HG03565 (cell line): ENCODE measurements around the gene MPP1.

Experiments
- ATAC-seq: cut with Tn5 transposase; IDR thresholded peaks from one replicate; pipeline ENCODE4 v1.9.1; 2021; ENCODE audit warnings: mild to moderate bottlenecking, moderate library complexity; ENCODE audit not compliant: unreplicated experiment

Gene MPP1

DNA sequence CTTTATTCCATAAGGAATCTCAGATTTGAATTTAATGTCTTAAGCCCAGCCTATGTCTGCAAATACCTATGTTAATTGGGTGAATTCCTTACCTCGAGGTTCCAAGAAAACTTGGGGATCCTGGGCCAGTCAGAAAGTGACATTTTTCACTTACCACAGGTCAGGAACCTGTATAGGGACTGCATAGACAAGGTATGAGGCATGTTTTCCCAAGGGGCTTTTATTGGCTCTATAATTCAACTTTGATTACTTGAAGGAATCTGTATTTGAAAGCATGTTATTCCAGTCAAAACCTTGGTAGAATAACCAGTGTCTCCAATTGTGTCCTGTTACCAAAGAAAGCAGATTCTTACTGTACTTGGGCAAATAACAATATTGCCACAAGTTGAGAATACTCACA is 8.5 kb upstream of the MPP1 start:
- no peak for ATAC-seq

DNA sequence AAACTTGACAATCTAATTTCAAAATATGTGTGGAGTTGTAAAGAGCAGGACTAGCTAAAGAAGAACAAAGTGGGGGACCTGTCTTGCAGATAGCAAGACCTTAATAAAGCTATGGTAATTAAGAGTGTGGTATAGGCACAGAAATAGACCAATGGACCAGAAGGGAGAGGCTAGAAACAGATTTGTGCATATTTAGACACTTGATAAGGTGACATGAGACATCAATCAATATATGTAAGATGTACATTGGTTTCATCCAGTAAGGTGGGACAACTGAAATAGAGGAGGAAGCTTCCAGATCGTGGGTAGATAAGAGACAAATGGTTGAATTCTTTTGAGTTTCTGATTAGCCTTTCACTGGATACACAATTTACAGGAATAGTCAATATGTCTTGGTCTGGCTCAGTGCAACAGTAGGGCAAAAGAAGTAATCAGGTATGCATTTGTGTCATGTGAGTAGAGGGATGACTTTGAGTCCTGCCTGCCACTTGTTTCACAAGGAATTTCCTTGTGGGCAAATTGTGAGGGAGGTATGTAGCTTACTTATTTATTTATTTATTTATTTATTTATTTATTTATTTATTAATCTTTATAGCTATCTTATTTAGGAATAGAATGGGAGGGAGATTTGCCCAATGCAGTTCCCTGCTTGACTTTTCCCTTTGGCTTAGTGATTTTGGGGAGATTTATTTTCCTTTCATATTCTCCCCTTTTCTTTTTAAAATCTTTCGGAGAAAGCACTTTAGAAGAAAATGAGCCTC is 7.2 kb upstream of the MPP1 start:
- ATAC-seq: no peak

DNA sequence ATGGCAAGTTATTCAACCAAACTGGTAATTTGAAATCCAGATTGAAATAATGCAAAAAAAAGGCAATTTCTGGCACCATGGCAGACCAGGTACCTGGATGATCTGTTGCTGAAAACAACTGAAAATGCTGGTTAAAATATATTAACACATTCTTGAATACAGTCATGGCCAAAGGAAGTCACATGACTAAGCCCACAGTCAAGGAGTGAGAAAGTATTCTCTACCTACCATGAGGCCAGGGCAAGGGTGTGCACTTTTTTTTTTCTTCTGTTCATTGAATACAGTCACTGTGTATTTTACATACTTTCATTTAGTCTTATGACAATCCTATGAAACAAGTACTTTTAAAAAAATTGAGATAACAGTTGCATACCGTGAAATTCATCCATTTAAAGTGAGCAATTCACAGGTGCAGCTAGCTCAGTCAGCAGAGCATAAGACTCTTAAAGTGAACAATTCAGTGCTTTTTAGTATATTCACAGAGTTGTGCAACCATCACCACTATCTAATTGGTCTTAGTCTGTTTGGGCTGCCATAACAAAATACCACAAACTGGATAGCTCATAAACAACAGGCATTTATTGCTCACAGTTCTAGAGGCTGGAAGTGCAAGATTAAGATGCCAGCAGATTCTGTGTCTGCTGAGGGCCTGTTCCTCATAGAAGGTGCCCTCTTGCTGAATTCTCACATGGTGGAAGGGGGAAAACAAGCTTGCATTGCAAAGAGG is 4.8 kb upstream of the MPP1 start:
- no peak for ATAC-seq

DNA sequence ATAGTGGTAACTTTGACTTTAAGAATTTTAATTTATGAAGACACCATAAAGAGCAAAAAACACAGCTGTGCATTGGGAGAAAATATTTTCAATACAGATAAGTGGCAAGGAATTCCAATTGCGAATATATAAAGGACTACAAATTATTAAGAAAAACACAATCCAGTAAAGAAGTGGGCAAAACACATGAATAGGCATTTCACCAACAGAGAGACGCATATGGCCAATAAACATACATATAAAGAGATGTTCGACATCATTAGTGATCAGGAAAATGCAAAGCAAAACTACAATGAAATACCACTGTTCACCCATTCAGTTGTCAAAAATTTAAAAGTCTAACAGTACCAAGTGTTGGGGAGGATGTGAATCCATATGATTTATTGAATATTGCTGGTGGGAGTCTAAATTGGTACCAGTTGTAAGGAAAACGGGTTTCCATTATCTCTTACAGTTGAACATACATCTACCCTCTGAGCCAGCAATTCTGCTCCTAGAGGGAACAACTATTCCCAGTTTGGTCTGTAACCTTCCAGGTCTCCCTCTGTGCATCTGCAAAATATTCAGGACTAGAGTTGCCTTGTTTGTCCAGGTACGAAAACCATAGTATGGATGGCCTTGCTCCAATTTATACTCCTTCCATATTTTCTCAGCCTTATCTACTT is 1.7 kb upstream of the MPP1 start:
- no peak for ATAC-seq

DNA sequence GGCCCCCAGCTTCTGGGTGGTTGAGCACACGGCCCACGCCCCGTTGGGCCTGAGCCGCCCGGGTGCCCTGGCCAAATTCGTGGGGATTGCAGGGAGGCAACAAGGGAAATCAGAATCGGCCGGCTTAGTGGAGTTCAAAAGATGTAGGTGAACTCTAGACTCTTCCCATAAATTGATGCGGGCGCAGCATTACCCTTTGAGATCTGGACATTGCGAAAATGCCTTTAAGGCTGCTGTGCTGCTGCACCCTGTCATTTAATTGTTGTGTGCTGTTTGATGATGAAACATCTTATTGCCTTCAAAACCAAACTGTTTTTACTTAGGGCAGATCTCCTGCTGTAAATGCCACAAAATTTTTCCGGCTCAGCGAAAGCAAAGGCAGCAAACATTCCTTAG is 409 bp upstream of the MPP1 start:
- ATAC-seq: no peak

DNA sequence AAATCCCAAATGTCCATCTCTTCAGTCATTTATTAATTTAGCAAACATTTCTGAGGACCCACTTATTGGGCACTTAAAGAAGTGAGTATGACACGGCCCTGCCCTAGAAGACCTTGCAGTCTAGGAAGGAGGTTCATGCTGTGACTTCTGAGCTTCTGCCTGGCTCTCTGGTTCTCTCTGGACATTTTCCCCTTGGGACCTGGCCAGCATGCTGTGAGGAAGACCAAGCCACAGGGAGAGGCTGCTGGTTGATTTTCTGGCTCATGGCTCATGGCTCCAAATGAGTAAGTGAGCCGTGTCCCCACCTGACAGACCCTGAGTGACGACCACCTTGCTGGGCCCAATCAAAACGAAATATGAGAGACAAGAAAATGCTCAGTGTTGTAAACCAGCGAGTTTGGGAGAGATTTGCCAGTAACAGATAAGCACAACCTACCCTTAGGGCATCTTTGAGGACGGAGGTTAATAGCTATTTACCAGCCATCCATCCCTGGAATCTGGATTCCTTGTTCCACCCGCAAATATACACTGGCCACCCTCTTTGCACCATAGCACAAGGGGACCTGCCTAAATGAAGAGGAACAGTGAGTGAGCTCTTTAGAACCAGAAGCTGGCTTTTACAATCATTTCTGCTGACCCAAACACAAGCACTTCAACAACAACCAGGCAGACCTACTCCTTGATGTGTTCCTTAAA is 876 bp downstream of the MPP1 start:
- ATAC-seq: no peak

DNA sequence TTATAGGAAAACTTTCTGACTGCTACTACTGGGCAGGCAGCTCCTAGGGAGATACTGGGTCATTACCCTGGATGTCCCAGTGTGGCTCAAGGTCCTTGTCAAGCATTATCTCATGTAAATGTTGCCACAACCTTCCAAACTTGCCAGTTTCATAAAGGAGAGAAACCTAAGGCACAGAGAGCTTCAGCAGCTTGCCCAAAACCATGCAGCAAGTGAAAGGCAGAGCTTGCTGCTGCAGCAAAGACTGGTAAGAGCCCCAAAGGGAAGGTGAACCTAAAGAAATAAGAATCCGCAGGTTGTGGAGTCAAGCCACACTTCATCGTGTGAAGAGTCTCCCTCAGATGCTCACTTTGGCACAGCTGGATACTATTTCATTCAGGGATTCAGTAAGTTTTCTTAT is 2.3 kb downstream of the MPP1 start:
- ATAC-seq: no peak

DNA sequence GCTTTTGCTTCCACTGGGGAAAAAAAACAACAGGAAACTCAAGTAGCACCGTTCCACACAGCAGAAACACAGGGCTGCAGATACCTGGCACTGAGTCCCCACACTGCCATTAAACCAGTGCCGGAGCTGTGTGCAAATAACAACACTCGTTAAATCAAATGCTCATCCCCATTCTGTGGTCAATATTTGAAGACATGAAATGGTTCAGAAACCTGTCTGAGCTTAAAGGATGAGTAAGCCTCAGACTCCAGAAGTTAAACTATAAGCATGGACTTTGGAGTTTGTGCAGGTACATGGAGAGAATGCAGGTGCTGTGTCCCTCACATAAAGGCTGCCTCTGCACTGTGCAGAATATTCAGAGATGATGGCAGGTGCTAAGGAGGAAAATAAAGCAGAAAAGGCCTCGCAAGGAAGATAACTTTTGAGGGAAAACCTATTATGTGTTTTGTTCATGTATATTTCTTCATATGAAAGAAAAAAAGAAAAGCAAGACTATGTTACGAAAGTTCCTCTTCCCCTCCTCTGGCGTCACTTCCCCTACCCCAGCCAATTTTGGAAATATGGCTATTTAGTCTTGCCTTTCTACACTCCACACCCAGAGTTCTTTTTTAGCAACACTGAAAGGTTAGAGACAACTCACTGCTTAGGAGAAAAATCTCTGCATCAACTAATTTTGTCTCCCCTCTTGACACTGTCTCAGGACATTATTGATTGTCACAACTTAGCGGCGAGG is 4.6 kb downstream of the MPP1 start:
- no peak for ATAC-seq

DNA sequence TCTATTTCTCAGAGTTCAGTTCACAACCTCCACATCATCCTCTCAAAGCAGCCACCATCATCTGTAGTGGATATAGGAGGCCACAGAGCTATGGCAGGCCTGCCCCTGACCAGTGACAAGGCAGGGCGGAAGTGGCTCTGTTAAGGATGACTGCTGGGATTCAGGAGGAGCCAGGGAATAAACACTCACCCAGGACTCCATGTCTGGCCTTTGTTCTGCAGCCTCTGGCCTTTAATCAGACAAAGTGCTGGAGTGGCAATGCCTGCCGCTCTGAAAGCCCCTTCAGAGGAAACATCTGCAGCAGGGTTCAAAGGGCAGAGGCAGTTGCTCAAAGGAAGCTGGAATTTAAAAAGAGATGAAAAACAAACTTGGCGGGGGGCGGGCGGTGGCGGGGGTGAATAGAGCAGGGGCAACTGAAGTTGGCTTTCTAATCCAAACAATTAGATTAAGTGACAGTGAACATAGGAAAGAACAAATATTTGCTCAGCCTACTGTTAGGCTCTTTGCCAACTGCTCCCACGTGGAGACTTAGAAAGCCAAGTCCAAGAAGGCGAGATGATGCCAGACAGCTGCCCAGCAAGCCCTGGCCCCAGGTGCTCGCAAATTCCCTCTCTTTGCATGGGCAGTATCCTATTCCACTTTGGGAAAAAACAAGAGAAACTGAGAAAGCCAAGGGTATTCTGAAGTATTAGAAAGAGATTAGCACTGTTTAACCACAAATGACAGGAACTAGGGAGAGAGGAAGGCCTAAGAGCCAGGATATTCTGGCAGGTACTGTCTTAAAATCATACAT is 5.5 kb downstream of the MPP1 start:
- no peak for ATAC-seq

DNA sequence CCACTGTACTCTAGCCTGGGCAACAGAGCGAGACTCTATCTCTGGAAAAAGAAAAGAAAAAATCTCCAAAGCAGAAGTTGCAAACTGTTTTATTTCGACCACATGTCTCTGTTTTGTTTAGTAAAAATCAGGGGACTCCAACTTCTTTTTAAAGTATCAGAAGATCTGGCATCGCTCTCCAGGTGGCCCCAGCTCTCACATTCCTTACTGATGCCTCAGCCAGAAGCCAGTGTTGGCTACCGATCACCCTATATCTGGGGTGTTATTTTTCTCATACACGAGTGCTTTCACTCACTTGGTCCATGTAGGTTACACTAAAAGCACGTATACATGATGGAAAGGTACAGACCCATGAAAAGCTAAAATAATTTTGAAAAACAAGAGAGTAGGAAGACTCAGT is 8.3 kb downstream of the MPP1 start:
- no peak for ATAC-seq

DNA sequence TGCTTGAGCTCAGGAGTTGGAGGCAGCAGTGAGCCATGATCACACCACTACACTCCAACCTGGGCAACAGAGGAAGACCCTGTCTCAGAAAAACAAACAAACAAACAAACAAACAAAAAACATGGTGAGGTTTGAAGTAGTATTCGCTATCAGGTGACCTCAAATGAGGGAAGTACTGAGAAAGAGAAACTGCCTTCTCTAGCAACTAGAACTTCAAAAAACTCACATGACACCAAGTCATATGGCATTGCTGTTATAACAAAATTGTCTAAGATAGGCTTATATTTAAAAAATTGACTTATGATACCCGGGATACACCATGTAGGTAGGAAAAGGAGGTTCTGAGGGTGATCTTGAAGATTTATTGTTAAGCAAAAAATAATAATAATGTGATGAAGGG is 10.3 kb downstream of the MPP1 start:
- no peak for ATAC-seq

DNA sequence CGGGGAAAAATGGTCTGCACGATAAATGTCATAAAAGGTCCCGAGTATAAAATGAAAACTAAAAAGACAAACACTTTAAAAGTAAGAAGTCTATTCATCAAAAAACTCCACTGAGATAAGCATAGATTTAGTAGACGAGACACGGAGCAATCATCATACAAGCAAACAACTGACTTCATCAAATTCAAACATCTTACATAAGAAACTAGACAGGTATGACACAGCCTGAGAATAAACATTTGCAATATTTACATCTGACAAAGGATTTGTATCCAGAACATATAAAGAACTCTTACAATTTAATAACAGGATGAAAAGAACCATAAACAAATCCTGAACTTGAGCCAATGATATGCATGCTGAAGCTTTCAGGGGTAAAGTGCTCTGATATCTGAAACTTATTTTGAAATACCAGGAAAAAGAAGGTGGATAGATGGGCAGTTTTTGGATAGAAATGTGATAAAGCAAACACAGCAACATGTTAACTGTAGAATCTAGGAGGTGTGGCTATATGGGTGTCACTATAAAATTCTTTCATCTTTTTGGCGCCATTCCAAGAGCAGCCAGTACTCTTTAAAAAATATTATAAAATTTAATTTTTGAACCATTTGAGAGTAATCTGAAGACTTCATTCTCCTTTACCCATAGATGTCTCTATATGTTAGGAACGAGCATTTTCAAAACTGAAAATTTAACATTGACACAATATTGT is 12.0 kb downstream of the MPP1 start:
- ATAC-seq: no peak

DNA sequence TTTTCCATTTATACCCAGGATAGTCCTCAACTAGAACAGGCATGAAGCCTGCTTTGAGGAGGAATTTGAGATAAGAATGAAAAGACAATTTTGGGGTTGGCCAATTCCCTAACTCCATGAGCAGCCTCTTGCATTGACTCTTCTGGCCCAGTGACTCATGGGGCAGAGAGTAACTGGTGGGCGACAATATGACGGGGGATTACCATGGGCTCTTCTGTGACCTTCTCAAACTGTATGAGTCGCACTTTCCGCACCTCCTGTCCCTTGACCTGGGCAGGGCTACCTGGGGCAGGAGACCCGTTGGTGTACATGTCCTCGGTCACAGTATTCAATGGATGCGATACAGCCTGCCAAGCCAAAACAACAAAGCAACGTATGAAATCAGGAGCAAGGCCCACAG is 13.3 kb downstream of the MPP1 start:
- no peak for ATAC-seq

DNA sequence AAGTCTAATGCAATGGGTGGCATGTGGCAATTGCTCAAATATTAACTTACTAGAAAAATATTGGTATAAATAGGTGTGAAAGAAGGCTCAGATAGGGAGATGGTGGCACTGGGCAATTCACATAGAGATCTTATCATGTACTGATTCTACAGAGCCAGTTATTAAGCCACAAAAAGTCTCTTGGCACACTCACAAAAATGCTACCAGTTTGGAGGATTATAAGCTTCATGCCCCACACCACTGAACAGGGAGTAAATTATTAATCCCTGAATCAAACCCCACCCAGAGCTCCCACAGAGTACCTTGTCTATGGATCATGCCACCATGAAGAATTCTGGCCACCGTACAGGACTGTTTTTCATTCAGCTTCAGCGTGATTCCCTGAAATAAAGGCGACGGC is 13.8 kb downstream of the MPP1 start:
- no peak for ATAC-seq

DNA sequence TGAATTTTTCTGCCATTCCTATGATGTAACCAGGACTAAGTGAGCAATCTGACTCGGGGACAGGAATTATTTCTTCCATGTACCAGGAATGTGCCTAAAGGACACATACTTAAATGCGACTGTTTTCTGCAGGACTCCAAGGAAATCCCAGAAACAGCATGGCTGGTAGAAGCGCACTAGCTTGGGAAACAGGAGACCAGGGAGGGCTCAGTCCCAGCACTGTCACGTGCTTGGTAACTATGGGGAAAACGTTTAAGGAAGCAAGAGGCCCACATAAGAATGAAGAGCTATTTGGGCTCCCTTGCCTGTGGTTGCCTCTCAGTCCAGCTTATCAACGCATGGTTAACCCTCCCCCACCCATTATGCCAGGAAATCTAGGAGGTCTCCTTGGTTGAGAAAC is 19.6 kb downstream of the MPP1 start:
- ATAC-seq: no peak

DNA sequence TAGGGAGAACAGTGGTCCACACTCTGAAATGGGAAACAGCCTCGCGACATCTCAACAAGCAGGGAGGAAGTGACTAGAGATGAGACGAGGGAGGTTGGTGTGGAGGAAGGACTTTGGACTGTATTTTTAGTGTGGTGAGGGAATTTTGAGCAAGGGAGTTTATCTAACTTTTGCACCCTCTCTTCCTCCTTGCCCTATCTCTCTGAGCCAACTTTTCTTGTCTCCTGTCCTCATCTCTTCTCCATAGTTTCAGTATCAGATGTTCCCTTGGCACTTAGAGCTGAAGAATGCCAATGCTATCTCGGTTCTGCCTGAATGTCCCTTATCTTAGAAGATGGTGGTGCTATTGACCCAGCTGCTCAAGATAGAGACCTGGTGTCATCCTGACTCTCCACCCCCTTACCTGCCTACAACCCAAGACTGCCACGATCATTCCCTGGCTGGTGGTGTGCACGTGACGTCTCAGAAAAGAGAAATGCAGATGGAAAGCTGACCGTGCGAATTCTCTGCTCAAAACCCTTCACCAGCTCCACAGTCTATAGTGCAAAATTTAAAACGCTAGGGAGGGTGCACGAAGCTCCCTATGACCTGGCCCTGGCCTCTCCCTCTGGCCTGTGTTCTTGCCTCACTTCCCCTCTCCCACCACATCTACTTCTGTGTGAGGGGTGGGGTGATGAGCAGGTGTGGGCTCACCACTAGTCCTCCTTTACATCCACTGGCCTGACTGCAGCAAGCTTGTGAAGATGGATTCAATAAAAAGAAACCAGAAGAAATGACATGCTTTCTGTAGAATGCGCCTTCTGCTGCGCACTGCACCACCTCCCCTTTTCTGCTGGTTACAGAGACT is 20.9 kb downstream of the MPP1 start:
- no peak for ATAC-seq

DNA sequence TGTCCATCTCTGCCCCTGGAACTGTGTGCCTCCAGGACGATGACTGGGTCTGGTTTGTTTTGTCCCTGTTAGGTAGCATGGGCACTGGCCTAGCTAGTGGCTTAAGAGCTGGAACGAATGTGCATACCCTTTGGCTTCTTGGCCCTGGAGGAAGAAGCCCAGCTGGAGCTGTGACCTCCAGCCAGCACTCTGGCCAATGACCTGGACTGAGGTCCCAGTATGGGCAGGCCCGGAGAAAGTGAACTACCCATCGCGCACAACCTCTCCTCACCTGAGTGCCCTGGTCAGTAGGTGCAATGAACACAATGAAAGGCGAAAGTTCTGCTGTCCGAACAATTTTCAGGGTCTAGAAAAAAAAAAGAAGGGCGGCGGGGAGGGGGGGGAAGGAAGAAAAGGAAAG is 24.3 kb downstream of the MPP1 start:
- ATAC-seq: no peak

DNA sequence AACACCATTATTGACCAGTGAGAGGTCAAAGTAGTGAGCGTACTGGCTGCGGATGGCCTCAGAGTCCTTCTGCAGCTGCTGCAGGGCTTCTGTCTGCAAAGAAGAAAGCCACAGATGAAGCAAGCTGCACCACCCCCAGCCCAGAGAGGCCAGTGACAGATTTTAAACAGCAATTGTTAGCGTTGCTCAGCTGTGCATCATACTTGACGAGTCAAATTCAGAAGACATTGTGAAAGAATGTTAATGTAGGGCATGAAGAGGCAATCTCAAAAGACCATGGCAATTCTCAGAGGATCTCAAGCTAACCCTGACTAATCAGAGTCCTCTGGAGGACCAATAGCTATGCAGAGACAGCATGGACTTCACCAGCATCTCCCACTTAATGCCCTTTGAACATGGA is 26.0 kb downstream of the MPP1 start:
- ATAC-seq: no peak

DNA sequence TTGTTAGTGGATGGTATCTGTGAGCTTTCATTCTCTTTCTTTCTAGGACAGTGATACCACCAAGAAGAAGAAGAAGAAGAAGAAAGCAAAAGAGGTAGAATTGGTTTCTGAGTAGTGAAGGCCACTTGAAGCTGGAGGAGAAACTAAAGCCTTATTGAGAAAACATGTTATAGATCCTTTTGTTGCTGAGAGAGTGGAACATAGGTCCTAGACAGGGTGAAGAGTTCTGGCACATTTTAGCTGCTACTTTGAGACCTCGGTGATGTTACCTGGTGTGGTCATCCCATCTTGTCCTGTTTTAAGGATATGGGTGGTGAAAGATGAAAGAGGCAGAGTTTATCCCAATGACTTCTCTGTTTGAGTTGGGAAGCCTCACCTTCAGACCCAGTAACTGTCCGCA is 28.5 kb downstream of the MPP1 start:
- no peak for ATAC-seq
